Panc1 (cell line): ENCODE data around the gene RPN1. TPM values are rescaled to one million over a fixed set of nuclear protein-coding genes. Genes with fewer than 3 reads are reported as not detected.

Source experiments
- ATAC-seq: fragments of 200-7000 bp; cut with Tn5 transposase; 2 replicates; pipeline ENCODE4 v1.9.1; 2020; ENCODE audit warnings: mild to moderate bottlenecking, moderate library complexity
- BruUV-seq: library from RNA; stranded (reverse); fragments of 400-500 nt; replicated peaks from 2 replicates; lab custom pipeline; 2021; lab: Mats Ljungman, UMichigan
- CTCF ChIA-PET: fragments of 300-600 bp; sonication (Branson Sonifier 250); formaldehyde crosslinking; loops from one replicate; lab custom pipeline; 2022; ENCODE audit warnings: antibody characterized with exemption; lab: Charles Lee
- POLR2A ChIA-PET: fragments of 300-600 bp; sonication (Branson Sonifier 250); formaldehyde crosslinking; loops from one replicate; lab custom pipeline; 2022; ENCODE audit warnings: antibody characterized with exemption; lab: Charles Lee
- DNase-seq: peaks from one replicate; pipeline ENCODE4 v3.0.0-alpha.2; 2010; ENCODE audit warnings: low read depth, low spot score
- H3K27ac ChIP-seq: 2 replicates; pipeline ENCODE4 v1.5.1; 2011; ENCODE audit warnings: mild to moderate bottlenecking, low read length, inconsistent platforms
- H3K27me3 ChIP-seq: fragments of 200-500 bp; sonication (Bioruptor generic); 2 replicates; pipeline ENCODE4 v1.6.0; 2014; ENCODE audit warnings: low read length, inconsistent platforms; ENCODE audit not compliant: control insufficient read depth, insufficient read depth
- H3K36me3 ChIP-seq: fragments of 200-500 bp; sonication (Bioruptor generic); 2 replicates; pipeline ENCODE4 v1.5.1; 2014; ENCODE audit warnings: inconsistent platforms, mild to moderate bottlenecking, low read length, moderate library complexity; ENCODE audit not compliant: control insufficient read depth, insufficient read depth
- H3K4me1 ChIP-seq: 2 replicates; pipeline ENCODE4 v1.5.1; 2011; ENCODE audit warnings: inconsistent platforms, mild to moderate bottlenecking, low read length, moderate library complexity; ENCODE audit not compliant: control insufficient read depth, insufficient read depth
- H3K4me3 ChIP-seq, 2 experiments: 2 replicates each; pipeline ENCODE4 v1.5.1; 2011 to 2012; ENCODE audit warnings: low read depth in 2 of 2, low read length in 2 of 2, mild to moderate bottlenecking in 2 of 2, inconsistent platforms in 1 of 2, moderate library complexity in 1 of 2
- H3K9me3 ChIP-seq: fragments of 200-500 bp; sonication (Bioruptor generic); 2 replicates; pipeline ENCODE4 v1.5.1; 2014; ENCODE audit warnings: low read depth, mild to moderate bottlenecking, inconsistent platforms, low read length, moderate library complexity; ENCODE audit not compliant: control insufficient read depth, insufficient read depth
- POLR2AphosphoS5 ChIP-seq: IDR thresholded peaks from 2 replicates; pipeline ENCODE4 v1.6.1; 2012; ENCODE audit warnings: mild to moderate bottlenecking, low read depth, low read length, moderate library complexity
- REST ChIP-seq, 2 experiments: IDR thresholded peaks; 2 replicates each; pipeline ENCODE4 v1.6.1; 2011 to 2012; ENCODE audit warnings: low read depth in 2 of 2, control low read depth in 1 of 2, low read length in 1 of 2, mild to moderate bottlenecking in 1 of 2, moderate library complexity in 1 of 2; ENCODE audit not compliant: insufficient read depth in 1 of 2
- SIN3A ChIP-seq: IDR thresholded peaks from 2 replicates; pipeline ENCODE4 v1.6.1; 2012; ENCODE audit warnings: low read depth, mild to moderate bottlenecking, low read length, moderate library complexity, borderline replicate concordance; ENCODE audit not compliant: insufficient read depth
- TCF7L2 ChIP-seq: IDR thresholded peaks from 2 replicates; pipeline ENCODE4 v1.6.1; 2011; ENCODE audit warnings: mild to moderate bottlenecking, low read depth, low read length, inconsistent platforms
- in situ Hi-C: cut with HindIII; loops from 2 replicates; pipeline ENCODE4 v1.10.0; 2016; ENCODE audit warnings: low sequenced_read_pairs, low pct_unique_long_range_greater_than_20kb
- intact Hi-C: fragments of 100-400 bp; cut with micrococcal nuclease; formaldehyde crosslinking; loops from one replicate; pipeline ENCODE4 v1.10.0; 2022; ENCODE audit not compliant: unreplicated experiment
- total RNA-seq: library from RNA; stranded (reverse); gene quantifications from one replicate; pipeline ENCODE4 v1.2.1, GENCODE V29; 2021; ENCODE audit not compliant: unreplicated experiment
- TF ChIP-seq, protein P1 (sequence below): fragments of 450-650 bp; IDR thresholded peaks from 2 replicates; pipeline ENCODE4 v1.5.1; 2017; ENCODE audit warnings: mild to moderate bottlenecking

RPN1 gene
- total RNA-seq, 1 experiment from 2014 or later, result 320 TPM

DNA sequence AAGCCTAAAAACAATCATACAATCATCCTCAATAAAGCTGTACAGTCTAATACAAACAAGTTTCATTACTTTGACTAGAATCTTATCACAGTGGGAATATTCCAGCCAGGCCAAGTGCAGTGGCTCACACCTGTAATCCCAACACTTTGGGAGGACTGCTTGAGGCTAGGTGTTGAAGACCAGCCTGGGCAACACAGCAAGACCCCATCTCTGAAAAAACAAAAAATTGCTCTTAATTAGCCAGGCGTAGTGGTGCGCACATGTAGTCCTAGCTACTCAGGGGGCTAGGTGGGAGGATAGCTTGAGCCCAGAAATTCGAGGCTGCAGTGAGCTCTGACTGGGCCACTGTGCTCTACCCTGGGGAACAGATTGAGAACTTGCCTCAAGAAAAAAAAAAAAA, 3.3 kb downstream of the RPN1 start:
- peaks cover 6% of the 10 kb centered on the region; the same call in 1 of the 2 replicates for H3K36me3 ChIP-seq
- H3K9me3 ChIP-seq, result no peaks in the 10 kb centered on the region
- DNase-seq, result no peak
- TF ChIP-seq, protein P1, sequence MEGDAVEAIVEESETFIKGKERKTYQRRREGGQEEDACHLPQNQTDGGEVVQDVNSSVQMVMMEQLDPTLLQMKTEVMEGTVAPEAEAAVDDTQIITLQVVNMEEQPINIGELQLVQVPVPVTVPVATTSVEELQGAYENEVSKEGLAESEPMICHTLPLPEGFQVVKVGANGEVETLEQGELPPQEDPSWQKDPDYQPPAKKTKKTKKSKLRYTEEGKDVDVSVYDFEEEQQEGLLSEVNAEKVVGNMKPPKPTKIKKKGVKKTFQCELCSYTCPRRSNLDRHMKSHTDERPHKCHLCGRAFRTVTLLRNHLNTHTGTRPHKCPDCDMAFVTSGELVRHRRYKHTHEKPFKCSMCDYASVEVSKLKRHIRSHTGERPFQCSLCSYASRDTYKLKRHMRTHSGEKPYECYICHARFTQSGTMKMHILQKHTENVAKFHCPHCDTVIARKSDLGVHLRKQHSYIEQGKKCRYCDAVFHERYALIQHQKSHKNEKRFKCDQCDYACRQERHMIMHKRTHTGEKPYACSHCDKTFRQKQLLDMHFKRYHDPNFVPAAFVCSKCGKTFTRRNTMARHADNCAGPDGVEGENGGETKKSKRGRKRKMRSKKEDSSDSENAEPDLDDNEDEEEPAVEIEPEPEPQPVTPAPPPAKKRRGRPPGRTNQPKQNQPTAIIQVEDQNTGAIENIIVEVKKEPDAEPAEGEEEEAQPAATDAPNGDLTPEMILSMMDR, result no peak
- no peak for TF ChIP-seq SIN3A
- TF ChIP-seq REST (IDR thresholded peaks at IDR 0.05; ENCODE audit: insufficient read depth in 1 of 2, low read depth in 2 of 2, low read length in 1 of 2), result no peak
- no peak for TF ChIP-seq POLR2AphosphoS5
- TF ChIP-seq TCF7L2, result no peak
- H3K4me3 ChIP-seq, result no peak overlapping the region
- peaks cover 8% of the 10 kb centered on the region for H3K4me1 ChIP-seq
- intact Hi-C loops, result no loop called here
- ChIA-PET POLR2A (interaction anchor here (0.7 kb wide), 2 partner anchors 11 to 506 kb away, joined by 3 to 5 read pairs; no protein-coding TSS in a partner anchor), CTCF (interaction anchor here (0.6 kb wide), 1 partner anchor 148 kb away, joined by 3 read pairs; no protein-coding TSS in a partner anchor)
- H3K27ac ChIP-seq, result no peak overlapping the region
- ATAC-seq, result no peak
- in situ Hi-C loops, result no loop called here
- no peaks in the 10 kb centered on the region for H3K27me3 ChIP-seq
- BruUV-seq, result no TSS peak

DNA sequence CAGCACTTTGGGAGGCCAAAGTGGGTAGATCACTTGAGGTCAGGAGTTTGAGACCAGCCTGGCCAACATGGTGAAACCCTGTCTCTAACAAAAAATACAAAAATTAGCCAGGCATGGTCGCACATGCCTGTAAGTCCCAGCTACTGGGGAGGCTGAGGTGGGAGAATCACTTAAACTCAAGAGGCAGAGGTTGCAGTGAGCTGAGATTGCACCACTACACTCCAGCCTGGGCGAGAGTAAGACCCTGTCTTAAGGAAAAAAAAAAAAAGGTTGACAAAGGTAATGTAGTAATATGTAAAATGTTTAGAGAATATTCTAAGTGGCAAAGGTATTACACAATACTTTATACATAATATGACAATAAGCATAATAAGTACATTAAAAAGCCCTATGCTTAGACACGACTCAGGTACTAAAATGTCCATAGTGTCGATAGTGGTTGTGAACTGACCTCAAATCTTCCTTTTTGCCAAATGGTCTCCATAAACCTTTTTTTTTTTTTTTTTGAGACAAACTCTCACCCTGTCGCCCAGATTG, 16.5 kb downstream of the RPN1 start:
- H3K4me3 ChIP-seq, result no peak overlapping the region
- no peak overlapping the region for H3K27ac ChIP-seq
- H3K9me3 ChIP-seq, result no peaks in the 10 kb centered on the region
- TF ChIP-seq TCF7L2 (no peak), POLR2AphosphoS5 (no peak), REST (IDR thresholded peaks at IDR 0.05; ENCODE audit: insufficient read depth in 1 of 2, low read depth in 2 of 2, low read length in 1 of 2) (no peak), SIN3A (no peak)
- TF ChIP-seq, protein P1, result no peak
- H3K4me1 ChIP-seq, result no peaks in the 10 kb centered on the region
- intact Hi-C loops, result no loop called here
- ChIA-PET POLR2A (no interaction called here), CTCF (no interaction called here)
- peaks cover 24% of the 10 kb centered on the region for H3K36me3 ChIP-seq
- no TSS peak for BruUV-seq
- no peaks in the 10 kb centered on the region for H3K27me3 ChIP-seq
- DNase-seq (no peak), ATAC-seq (no peak)
- in situ Hi-C loops, result no loop called here
